CD14-positive monocyte (primary cell): ENCODE measurements around the gene TTC3. TPM values are rescaled to one million over a fixed set of nuclear protein-coding genes. Genes with fewer than 3 reads are reported as not detected.

Experiments
- DNase-seq, 3 donors: peaks; one replicate each; pipeline ENCODE4 v3.0.0-alpha.2; 2011 to 2022
- H2AFZ ChIP-seq: 2 replicates; pipeline ENCODE4 v1.6.0; 2012; ENCODE audit warnings: mild to moderate bottlenecking, low read depth, low read length, inconsistent platforms; ENCODE audit not compliant: insufficient read depth, poor library complexity, severe bottlenecking
- H3K27ac ChIP-seq, 2 donors: 1 replicate in 1 of 2; 2 replicates in 1 of 2; pipeline ENCODE4 v1.5.1; 2012 to 2013; ENCODE audit warnings: low read length in 2 of 2, control low read depth in 1 of 2, inconsistent platforms in 1 of 2, low read depth in 1 of 2, mild to moderate bottlenecking in 1 of 2
- H3K27me3 ChIP-seq, 2 donors: one replicate each; pipeline versions ENCODE4 v1.6.0 to v1.6.1; 2011 to 2013; ENCODE audit warnings: low read length in 2 of 2; ENCODE audit not compliant: control insufficient read depth in 2 of 2, insufficient read depth in 2 of 2
- H3K36me3 ChIP-seq, 2 donors: replicated peaks in 1 of 2; 1 replicate in 1 of 2; 2 replicates in 1 of 2; pipeline versions ENCODE4 v1.5.1 to v1.6.1; 2012 to 2013; ENCODE audit warnings: low read length in 2 of 2, control low read depth in 1 of 2, inconsistent platforms in 1 of 2, mild to moderate bottlenecking in 1 of 2; ENCODE audit not compliant: insufficient read depth in 2 of 2, control insufficient read depth in 1 of 2
- H3K4me1 ChIP-seq, 2 donors: 1 replicate in 1 of 2; 2 replicates in 1 of 2; pipeline versions ENCODE4 v1.5.1 to v1.6.1; 2012 to 2013; ENCODE audit warnings: low read length in 2 of 2, control low read depth in 1 of 2, inconsistent platforms in 1 of 2, mild to moderate bottlenecking in 1 of 2, moderate library complexity in 1 of 2; ENCODE audit not compliant: insufficient read depth in 2 of 2, control insufficient read depth in 1 of 2
- H3K4me2 ChIP-seq: replicated peaks from 2 replicates; pipeline ENCODE3; 2012; ENCODE audit warnings: low read length, moderate library complexity, mild to moderate bottlenecking; ENCODE audit not compliant: poor library complexity, severe bottlenecking; ENCODE audit errors: extremely low read depth
- H3K4me3 ChIP-seq, 3 experiments: fragments of 200-600 bp in 1 of 3; sonication (generic) in 1 of 3; replicated peaks in 1 of 3; 1 replicate in 2 of 3; 2 replicates in 1 of 3; pipeline ENCODE4 v1.5.1; 2011 to 2013; ENCODE audit warnings: low read length in 3 of 3, mild to moderate bottlenecking in 3 of 3, control low read depth in 2 of 3, low read depth in 2 of 3, inconsistent platforms in 1 of 3, moderate library complexity in 1 of 3
- H3K79me2 ChIP-seq: 2 replicates; pipeline ENCODE4 v1.6.0; 2012; ENCODE audit warnings: mild to moderate bottlenecking, control low read depth, inconsistent platforms, low read length, moderate library complexity; ENCODE audit not compliant: insufficient read depth
- H3K9ac ChIP-seq: 2 replicates; pipeline ENCODE4 v1.6.0; 2017; ENCODE audit warnings: low read length, mild to moderate bottlenecking; ENCODE audit not compliant: insufficient read depth, poor library complexity, severe bottlenecking
- H3K9me3 ChIP-seq, 2 donors: replicated peaks in 1 of 2; 1 replicate in 1 of 2; 2 replicates in 1 of 2; pipeline versions ENCODE4 v1.5.1 to v1.6.1; 2012 to 2013; ENCODE audit warnings: low read length in 2 of 2, control low read depth in 1 of 2; ENCODE audit not compliant: control insufficient read depth in 1 of 2, insufficient read depth in 1 of 2
- H4K20me1 ChIP-seq: 2 replicates; pipeline ENCODE4 v1.6.0; 2012; ENCODE audit warnings: mild to moderate bottlenecking, low read length, control low read depth, moderate library complexity; ENCODE audit not compliant: insufficient read depth
- H3K27ac Mint-ChIP-seq, 7 donors: one replicate each; pipeline ENCODE4 v1.8.0; 2020; ENCODE audit warnings: mild to moderate bottlenecking in 7 of 7, mixed read lengths in 7 of 7, moderate library complexity in 6 of 7, inconsistent platforms in 2 of 7
- H3K27me3 Mint-ChIP-seq, 3 donors: one replicate each; pipeline ENCODE4 v1.8.0; 2021 to 2022; ENCODE audit warnings: low read depth in 3 of 3, mild to moderate bottlenecking in 3 of 3, mixed read lengths in 3 of 3, moderate library complexity in 3 of 3, inconsistent platforms in 1 of 3
- H3K36me3 Mint-ChIP-seq, 2 donors: one replicate each; pipeline ENCODE4 v1.8.0; 2020; ENCODE audit warnings: mixed read lengths in 2 of 2, inconsistent platforms in 1 of 2, mild to moderate bottlenecking in 1 of 2
- H3K4me1 Mint-ChIP-seq: one replicate; pipeline ENCODE4 v1.8.0; 2020; ENCODE audit warnings: mild to moderate bottlenecking, mixed read lengths
- H3K4me3 Mint-ChIP-seq, 2 donors: one replicate each; pipeline ENCODE4 v1.8.0; 2020; ENCODE audit warnings: mild to moderate bottlenecking in 2 of 2, mixed read lengths in 2 of 2, moderate library complexity in 1 of 2
- H3K9me3 Mint-ChIP-seq, 7 donors: one replicate each; pipeline ENCODE4 v1.8.0; 2020 to 2022; ENCODE audit warnings: mixed read lengths in 7 of 7, mild to moderate bottlenecking in 6 of 7, moderate library complexity in 6 of 7, inconsistent platforms in 2 of 7
- WGBS: methylation state at CpG from one replicate; pipeline ENCODE4 v1.1.5; 2013; ENCODE audit warnings: missing lambda C conversion rate; ENCODE audit not compliant: insufficient coverage; 5-methylcytosine and 5-hydroxymethylcytosine counted together
- intact Hi-C, 2 donors: fragments of 100-400 bp; cut with micrococcal nuclease; formaldehyde crosslinking; loops; one replicate each; pipeline versions ENCODE4 v1.15.0 to v1.15.1; 2023
- polyA plus RNA-seq, 3 donors: library from polyadenylated mRNA; depleted of rRNA in 1 of 3; unstranded in 2 of 3; stranded (reverse) in 1 of 3; fragments of 300-500 nt in 2 of 3; fragments of >200 nt in 1 of 3; fragmentation: Illumina TruSeq in 2 of 3; gene quantifications; 1 replicate in 2 of 3; 2 replicates in 1 of 3; pipeline ENCODE4 v1.2.3, GENCODE V29; 2012 to 2021
- TF ChIP-seq, protein P1 (sequence below): fragments of 200-600 bp; IDR thresholded peaks from one replicate; pipeline ENCODE4 v1.8.0; 2022; ENCODE audit warnings: antibody characterized with exemption, mild to moderate bottlenecking

Gene TTC3
- polyA plus RNA-seq, 3 donors = 9.6 to 35.4 (median 17.9) TPM

DNA sequence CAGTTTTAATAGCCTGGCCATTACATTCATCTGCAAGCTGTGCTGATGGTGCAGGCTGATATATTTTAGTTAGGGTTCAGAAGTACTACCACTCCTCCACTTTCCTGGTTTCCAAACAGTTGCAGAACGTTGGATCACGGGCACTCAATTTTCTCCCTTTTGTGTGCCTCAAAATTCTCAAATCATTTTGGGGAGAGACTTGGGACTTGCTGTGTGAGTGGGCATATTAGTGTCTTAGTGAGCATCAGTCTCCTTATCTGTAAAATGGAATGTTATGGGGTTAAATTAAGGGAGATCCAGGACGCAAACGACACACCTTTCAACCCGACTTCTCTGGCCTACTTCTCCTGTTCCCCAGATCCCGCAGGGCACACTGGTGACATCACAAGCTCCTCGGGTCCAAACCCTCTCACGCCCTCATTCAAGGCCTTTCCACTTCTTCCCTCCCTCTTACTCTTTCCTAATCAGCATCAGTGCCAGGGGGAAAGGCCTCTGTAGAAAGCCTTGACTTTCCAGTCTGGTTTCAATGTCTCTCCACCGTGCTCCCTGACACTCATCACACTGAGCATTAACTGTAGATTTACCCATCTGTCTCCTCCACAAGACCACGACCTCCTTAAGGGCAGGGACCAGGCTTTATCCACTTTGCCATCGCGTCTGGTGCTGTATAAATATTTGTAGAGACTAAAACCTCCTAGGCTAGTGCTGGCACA is 1.3 kb upstream of the TTC3 start:
- peaks cover 9% of the 10 kb centered on the region for H4K20me1 ChIP-seq
- H2AFZ ChIP-seq = peak overlapping the region; percentile 93
- peak overlapping the region; percentile 88 for H3K4me2 ChIP-seq
- H3K4me3 ChIP-seq = peak overlapping the region; percentile 66 to 91 (median 89)
- TF ChIP-seq, protein P1, sequence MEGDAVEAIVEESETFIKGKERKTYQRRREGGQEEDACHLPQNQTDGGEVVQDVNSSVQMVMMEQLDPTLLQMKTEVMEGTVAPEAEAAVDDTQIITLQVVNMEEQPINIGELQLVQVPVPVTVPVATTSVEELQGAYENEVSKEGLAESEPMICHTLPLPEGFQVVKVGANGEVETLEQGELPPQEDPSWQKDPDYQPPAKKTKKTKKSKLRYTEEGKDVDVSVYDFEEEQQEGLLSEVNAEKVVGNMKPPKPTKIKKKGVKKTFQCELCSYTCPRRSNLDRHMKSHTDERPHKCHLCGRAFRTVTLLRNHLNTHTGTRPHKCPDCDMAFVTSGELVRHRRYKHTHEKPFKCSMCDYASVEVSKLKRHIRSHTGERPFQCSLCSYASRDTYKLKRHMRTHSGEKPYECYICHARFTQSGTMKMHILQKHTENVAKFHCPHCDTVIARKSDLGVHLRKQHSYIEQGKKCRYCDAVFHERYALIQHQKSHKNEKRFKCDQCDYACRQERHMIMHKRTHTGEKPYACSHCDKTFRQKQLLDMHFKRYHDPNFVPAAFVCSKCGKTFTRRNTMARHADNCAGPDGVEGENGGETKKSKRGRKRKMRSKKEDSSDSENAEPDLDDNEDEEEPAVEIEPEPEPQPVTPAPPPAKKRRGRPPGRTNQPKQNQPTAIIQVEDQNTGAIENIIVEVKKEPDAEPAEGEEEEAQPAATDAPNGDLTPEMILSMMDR = no peak
- peaks cover 30% of the 10 kb centered on the region for H3K4me1 Mint-ChIP-seq
- DNase-seq = peak in 2 of 3 donors; percentile 13 to 28
- peaks cover 18 to 39% of the 10 kb centered on the region in 2 donors for H3K4me1 ChIP-seq
- H3K36me3 Mint-ChIP-seq = peaks cover 14 to 16% of the 10 kb centered on the region in 2 donors
- no peaks in the 10 kb centered on the region for H3K27me3 ChIP-seq
- H3K9me3 ChIP-seq = no peaks in the 10 kb centered on the region
- H3K27me3 Mint-ChIP-seq = peaks cover 0 to 4% (median 1%) of the 10 kb centered on the region in 3 donors
- peaks cover 0 to 2% (median 0%) of the 10 kb centered on the region in 7 donors for H3K9me3 Mint-ChIP-seq
- H3K27ac ChIP-seq = peak overlapping the region; percentile 92 to 95
- peaks cover 34% of the 10 kb centered on the region for H3K79me2 ChIP-seq
- peak overlapping the region; percentile 91 for H3K9ac ChIP-seq
- peaks cover 0 to 6% of the 10 kb centered on the region in 2 donors for H3K36me3 ChIP-seq
- intact Hi-C loops = loop anchor here in 1 of 2 donors (5.0 to 10.0 kb wide), 2 partner anchors 79 to 293 kb away; partner anchors contain the start of gene DYRK1A
- peak overlapping the region; percentile 78 to 88 for H3K4me3 Mint-ChIP-seq
- WGBS = 44% methylated on average over 6 of the region's 12 CpGs
- H3K27ac Mint-ChIP-seq = peak overlapping the region; percentile 66 to 95 (median 86)

DNA sequence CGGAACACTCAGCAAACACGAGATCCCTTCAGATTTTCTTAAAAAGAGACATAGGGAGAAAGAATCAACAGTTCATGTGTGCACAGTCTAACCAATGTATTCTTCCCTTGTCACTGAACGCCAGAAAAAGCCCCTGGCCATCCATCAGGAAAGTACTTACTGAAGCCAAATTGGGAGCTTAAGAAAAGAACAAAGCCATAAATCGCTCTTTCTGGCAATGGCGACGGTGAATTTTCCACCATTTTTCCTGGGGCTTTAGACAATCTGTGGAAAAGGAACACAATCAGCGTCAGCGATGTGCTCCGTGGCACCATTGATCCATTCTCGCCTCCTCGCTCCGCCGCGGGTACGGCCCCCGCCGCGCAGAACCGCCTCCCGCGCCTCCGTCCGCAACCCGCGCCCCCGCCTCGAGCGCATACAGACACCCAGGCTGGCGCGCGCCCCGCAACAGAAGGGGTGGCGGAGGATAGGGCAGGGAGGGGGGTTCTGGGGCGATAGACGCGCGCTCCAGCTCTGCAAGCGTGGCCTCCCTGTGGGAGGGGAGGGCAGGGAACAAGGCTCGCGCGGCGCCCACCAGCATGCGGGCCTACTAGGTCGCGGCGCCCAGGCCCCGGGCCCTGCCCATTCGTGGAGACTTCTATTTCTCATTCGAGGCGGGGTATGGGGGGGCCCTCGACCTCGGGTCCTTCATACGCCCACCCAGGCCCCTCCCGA is 623 bp upstream of the TTC3 start:
- Histone ChIP-seq H3K4me3 (peak overlapping the region; percentile 66 to 91 (median 89)), H3K9me3 (no peaks in the 10 kb centered on the region), H3K9ac (peak overlapping the region; percentile 91), H3K36me3 (no peaks in the 10 kb centered on the region), H3K79me2 (peaks cover 41% of the 10 kb centered on the region), H3K27me3 (no peaks in the 10 kb centered on the region), H3K27ac (peak overlapping the region; percentile 92 to 95), H2AFZ (peak overlapping the region; percentile 93), H3K4me2 (peak overlapping the region; percentile 88), H3K4me1 (peaks cover 18 to 39% of the 10 kb centered on the region in 2 donors), H4K20me1 (peaks cover 9% of the 10 kb centered on the region)
- TF ChIP-seq, protein P1 = no peak
- Mint-ChIP-seq H3K27me3 (peaks cover 0 to 4% (median 0%) of the 10 kb centered on the region in 3 donors), H3K4me1 (peaks cover 30% of the 10 kb centered on the region), H3K9me3 (peaks cover 0 to 2% (median 0%) of the 10 kb centered on the region in 7 donors), H3K36me3 (peaks cover 10 to 16% of the 10 kb centered on the region in 2 donors), H3K27ac (peak overlapping the region; percentile 83 to 95 (median 92)), H3K4me3 (peak overlapping the region; percentile 78 to 88)
- DNase-seq = peak; percentile 57 to 63 (median 63)
- intact Hi-C loops = loop anchor here in 1 of 2 donors (5.0 to 10.0 kb wide), 2 partner anchors 80 to 292 kb away; partner anchors contain the start of gene DYRK1A
- WGBS = 0% methylated on average over 36 of the region's 54 CpGs
